Nephron (organoid): ENCODE results near the gene PSMF1.

ENCODE experiments used
- H3K27ac Mint-ChIP-seq, 3 experiments: 2 replicates each; pipeline ENCODE4 v1.8.0; 2020; ENCODE audit warnings: mixed read lengths in 3 of 3, mild to moderate bottlenecking in 2 of 3, moderate library complexity in 1 of 3
- H3K27me3 Mint-ChIP-seq: 2 replicates; pipeline ENCODE4 v1.8.0; 2021; ENCODE audit warnings: low read depth, mild to moderate bottlenecking, moderate library complexity, mixed read lengths
- H3K36me3 Mint-ChIP-seq: 2 replicates; pipeline ENCODE4 v1.8.0; 2020; ENCODE audit warnings: low read depth, mixed read lengths
- H3K4me1 Mint-ChIP-seq: 2 replicates; pipeline ENCODE4 v1.8.0; 2020; ENCODE audit warnings: mixed read lengths
- H3K4me3 Mint-ChIP-seq, 3 experiments: 2 replicates each; pipeline ENCODE4 v1.8.0; 2020; ENCODE audit warnings: mild to moderate bottlenecking in 3 of 3, mixed read lengths in 3 of 3, moderate library complexity in 2 of 3
- H3K9me3 Mint-ChIP-seq: 2 replicates; pipeline ENCODE4 v1.8.0; 2020; ENCODE audit warnings: mixed read lengths
- TF ChIP-seq, protein P1 (sequence below), 3 experiments: fragments of 200-600 bp; sonication (generic); IDR thresholded peaks; one replicate each; pipeline ENCODE4 v1.5.0; 2021; ENCODE audit warnings: antibody characterized with exemption in 3 of 3; ENCODE audit not compliant: unreplicated experiment in 3 of 3

Gene PSMF1

DNA sequence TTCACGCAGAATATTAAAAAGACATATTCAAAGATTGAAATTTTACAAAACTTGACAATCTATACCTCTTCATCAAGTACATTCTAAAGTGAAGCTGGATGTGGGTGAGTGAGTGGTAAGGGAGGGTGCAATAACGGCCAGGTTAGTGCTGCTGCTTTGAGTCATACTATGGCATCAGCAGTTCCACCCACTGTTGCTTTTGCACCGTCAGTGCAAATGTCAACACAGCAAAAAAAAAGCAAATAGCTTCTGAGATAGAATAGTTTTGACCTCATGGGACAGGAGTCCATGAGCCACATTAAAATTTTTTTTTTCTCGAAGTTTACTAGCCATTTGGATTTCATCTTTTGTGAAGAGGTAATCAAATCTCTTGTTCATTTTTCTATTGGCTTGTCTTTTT is 31.8 kb downstream of the PSMF1 start:
- Mint-ChIP-seq H3K27ac (no peak overlapping the region), H3K4me3 (no peak overlapping the region), H3K36me3 (peaks cover 76% of the 10 kb centered on the region), H3K27me3 (no peaks in the 10 kb centered on the region), H3K9me3 (peaks cover 2% of the 10 kb centered on the region), H3K4me1 (no peaks in the 10 kb centered on the region)
- TF ChIP-seq, protein P1, sequence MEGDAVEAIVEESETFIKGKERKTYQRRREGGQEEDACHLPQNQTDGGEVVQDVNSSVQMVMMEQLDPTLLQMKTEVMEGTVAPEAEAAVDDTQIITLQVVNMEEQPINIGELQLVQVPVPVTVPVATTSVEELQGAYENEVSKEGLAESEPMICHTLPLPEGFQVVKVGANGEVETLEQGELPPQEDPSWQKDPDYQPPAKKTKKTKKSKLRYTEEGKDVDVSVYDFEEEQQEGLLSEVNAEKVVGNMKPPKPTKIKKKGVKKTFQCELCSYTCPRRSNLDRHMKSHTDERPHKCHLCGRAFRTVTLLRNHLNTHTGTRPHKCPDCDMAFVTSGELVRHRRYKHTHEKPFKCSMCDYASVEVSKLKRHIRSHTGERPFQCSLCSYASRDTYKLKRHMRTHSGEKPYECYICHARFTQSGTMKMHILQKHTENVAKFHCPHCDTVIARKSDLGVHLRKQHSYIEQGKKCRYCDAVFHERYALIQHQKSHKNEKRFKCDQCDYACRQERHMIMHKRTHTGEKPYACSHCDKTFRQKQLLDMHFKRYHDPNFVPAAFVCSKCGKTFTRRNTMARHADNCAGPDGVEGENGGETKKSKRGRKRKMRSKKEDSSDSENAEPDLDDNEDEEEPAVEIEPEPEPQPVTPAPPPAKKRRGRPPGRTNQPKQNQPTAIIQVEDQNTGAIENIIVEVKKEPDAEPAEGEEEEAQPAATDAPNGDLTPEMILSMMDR (IDR thresholded peaks at IDR 0.05; ENCODE audit: unreplicated experiment in 3 of 3): no peak

DNA sequence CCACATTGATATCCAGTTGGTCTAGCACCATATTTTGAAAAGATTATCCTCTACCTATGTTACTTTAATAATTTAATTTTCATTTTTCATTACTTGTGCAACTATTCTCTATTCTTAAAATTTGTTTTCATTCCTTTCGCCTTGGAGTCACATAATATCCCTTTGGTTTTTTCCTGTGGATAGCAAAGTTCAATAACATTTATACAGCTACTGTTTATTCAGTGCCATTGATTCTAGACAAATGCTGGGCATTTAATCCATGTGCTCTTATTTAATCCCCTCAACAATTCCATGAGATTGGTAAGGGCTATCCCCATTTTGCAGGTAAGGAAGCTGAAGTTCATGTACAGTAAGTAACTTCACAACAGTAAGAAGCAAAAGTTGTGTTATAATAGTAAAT is 32.6 kb downstream of the PSMF1 start:
- peaks cover 5% of the 10 kb centered on the region for H3K9me3 Mint-ChIP-seq

DNA sequence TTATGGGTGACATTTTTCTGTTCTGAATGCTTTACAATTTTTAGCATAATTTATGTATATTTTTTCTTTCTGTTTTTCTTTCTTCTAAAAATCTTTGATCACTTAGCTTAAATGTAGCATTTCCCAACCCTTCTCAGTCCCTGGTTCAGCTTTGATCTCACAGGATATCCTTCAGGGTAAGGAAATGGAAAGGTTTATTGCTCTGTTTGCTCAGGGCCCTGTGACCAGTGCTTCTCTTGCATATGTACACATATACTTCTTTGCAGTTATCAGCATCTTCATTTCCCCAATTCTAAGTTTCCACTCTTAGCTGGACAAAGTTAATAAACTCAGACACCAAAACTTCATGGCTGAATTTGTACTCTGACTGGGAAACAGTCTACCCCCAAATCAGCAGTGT is 35.8 kb downstream of the PSMF1 start:
- peaks cover 72% of the 10 kb centered on the region for H3K36me3 Mint-ChIP-seq
- no peaks in the 10 kb centered on the region for H3K4me1 Mint-ChIP-seq
- no peaks in the 10 kb centered on the region for H3K27me3 Mint-ChIP-seq
- peaks cover 9% of the 10 kb centered on the region for H3K9me3 Mint-ChIP-seq
- no peak overlapping the region for H3K27ac Mint-ChIP-seq
- TF ChIP-seq, protein P1 (IDR thresholded peaks at IDR 0.05; ENCODE audit: unreplicated experiment in 3 of 3): no peak
- H3K4me3 Mint-ChIP-seq: no peak overlapping the region

More for the DNA sequence above, 32.6 kb downstream of the PSMF1 start:
- Mint-ChIP-seq H3K27ac (no peak overlapping the region), H3K27me3 (no peaks in the 10 kb centered on the region), H3K4me3 (no peak overlapping the region), H3K36me3 (peaks cover 78% of the 10 kb centered on the region), H3K4me1 (no peaks in the 10 kb centered on the region)
- TF ChIP-seq, protein P1 (IDR thresholded peaks at IDR 0.05; ENCODE audit: unreplicated experiment in 3 of 3): no peak

DNA sequence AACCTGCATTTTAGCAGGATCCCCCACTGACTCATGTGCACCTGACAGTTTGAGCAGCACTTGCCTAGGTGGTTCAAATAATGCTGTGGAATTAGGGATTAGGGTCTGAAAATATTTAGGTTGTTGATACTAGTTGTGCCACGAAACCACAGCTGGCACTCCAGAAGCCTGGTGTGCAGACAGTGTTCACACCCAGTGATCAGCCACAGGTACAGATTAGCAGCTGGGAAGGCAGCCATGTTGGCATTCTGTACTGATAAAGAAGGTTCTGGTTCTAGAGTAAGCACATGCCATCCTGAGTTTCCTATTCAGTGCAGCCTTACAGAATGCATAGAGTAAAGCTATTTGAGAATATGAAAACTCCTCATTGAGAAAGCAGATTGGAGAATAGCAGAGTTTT is 36.3 kb downstream of the PSMF1 start:
- H3K27me3 Mint-ChIP-seq: no peaks in the 10 kb centered on the region
- no peak overlapping the region for H3K4me3 Mint-ChIP-seq
- H3K4me1 Mint-ChIP-seq: no peaks in the 10 kb centered on the region
- peaks cover 72% of the 10 kb centered on the region for H3K36me3 Mint-ChIP-seq
- TF ChIP-seq, protein P1 (IDR thresholded peaks at IDR 0.05; ENCODE audit: unreplicated experiment in 3 of 3): no peak
- H3K27ac Mint-ChIP-seq: no peak overlapping the region
- peaks cover 9% of the 10 kb centered on the region for H3K9me3 Mint-ChIP-seq

DNA sequence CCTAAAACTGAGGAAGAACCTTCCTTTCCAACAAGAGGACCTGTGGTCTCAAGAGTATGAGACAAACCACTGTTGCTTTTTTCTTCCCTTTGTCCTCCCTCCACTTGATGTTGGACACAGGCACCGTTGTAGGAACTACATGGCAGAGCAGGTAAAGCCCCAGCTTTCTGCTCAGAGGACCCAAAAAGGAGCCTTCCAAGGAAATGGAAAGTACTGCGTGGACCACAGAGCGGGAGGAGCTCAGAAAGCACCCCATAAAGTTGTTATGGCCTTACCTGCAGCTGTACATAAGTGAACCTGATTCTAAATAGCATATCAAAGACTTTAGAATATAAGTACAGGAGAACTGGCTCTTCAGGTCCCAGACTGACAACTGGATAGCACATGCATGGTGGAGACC is 36.9 kb downstream of the PSMF1 start:
- Mint-ChIP-seq H3K4me3 (no peak overlapping the region), H3K27me3 (no peaks in the 10 kb centered on the region), H3K36me3 (peaks cover 68% of the 10 kb centered on the region), H3K27ac (no peak overlapping the region), H3K9me3 (peaks cover 9% of the 10 kb centered on the region), H3K4me1 (no peaks in the 10 kb centered on the region)
- TF ChIP-seq, protein P1 (IDR thresholded peaks at IDR 0.05; ENCODE audit: unreplicated experiment in 3 of 3): no peak

DNA sequence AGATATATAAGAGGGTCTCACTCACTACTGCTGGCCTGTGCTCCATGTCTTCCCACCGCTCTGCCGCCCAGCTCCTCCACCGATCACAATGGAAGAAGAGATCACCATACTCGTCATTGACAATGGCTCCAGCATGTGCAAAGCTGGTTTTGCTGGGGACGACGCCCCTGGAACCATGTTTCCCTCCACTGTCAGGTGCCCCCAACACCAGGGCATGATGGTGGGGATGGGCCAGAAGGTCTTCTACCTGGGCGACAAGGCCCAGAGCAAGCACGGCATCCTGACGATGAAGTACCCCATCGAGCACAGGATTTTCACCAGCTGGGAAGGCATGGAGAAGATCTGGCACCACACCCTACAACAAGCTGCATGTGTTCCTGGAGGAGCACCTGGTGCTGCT is 42.1 kb downstream of the PSMF1 start:
- Mint-ChIP-seq H3K4me3 (no peak overlapping the region), H3K36me3 (peaks cover 55% of the 10 kb centered on the region), H3K27ac (no peak overlapping the region), H3K9me3 (peaks cover 7% of the 10 kb centered on the region), H3K4me1 (no peaks in the 10 kb centered on the region), H3K27me3 (no peaks in the 10 kb centered on the region)
- TF ChIP-seq, protein P1 (IDR thresholded peaks at IDR 0.05; ENCODE audit: unreplicated experiment in 3 of 3): no peak
